Measurements from ENCODE around the gene NFKBIE.

DNA sequence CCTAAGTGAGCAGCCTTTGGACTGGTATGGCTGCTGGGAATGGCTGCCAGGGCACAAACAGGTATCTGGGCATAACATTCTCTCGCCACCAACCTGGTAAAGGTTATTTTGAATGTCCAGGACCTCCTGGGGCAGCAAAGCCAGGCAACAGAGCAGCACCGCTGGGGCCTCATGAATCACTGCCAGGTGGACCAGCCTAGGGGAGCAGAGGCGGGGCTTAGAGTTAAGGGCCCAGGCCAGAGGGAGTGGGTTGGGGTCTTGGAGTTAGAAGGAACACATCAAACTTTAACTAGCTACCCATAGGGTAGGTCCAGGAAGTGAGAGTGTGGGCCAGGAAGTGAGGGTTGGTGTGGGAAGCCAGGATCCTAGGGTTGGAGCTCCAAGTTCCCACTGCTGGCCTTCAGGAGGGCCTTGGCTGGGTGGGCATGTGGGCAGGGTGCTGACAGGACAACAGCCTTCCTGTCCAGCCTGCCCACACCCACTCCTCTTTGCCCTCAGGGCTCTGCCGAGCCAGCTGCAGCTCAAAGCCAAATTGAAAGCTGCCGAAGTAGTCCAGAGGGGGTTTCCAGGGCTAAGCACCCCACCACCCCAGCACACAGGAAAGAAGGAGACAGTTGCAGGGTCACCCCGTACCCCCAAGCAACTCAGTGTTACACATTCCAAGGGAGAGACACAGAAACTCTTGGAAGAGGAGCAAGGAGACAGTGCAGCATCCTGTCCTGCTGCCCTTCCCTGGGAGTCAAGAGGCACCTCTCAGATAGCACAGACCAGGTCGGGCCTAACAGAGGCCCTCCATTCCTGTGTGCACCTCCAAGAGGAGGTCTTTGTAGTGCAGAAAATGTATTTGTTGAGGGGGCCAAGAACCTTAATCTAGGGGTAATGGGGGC, 2.6 kb downstream of the NFKBIE start:
- no peak for TF ChIP-seq POLR2A (IDR thresholded peaks at IDR 0.05)
- TF ChIP-seq, protein P1, sequence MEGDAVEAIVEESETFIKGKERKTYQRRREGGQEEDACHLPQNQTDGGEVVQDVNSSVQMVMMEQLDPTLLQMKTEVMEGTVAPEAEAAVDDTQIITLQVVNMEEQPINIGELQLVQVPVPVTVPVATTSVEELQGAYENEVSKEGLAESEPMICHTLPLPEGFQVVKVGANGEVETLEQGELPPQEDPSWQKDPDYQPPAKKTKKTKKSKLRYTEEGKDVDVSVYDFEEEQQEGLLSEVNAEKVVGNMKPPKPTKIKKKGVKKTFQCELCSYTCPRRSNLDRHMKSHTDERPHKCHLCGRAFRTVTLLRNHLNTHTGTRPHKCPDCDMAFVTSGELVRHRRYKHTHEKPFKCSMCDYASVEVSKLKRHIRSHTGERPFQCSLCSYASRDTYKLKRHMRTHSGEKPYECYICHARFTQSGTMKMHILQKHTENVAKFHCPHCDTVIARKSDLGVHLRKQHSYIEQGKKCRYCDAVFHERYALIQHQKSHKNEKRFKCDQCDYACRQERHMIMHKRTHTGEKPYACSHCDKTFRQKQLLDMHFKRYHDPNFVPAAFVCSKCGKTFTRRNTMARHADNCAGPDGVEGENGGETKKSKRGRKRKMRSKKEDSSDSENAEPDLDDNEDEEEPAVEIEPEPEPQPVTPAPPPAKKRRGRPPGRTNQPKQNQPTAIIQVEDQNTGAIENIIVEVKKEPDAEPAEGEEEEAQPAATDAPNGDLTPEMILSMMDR (IDR thresholded peaks at IDR 0.05): no peak

Data from thyroid gland (tissue), 4 donors.